RWPE1 (cell line): ENCODE data around the gene VTI1A.

Experiments used
- CTCF ChIA-PET: fragments of 350-600 bp; sonication (Branson Sonifier 250); formaldehyde crosslinking; extraction: SDS; loops from one replicate; lab custom pipeline; 2021; lab: Yijun Ruan, JAX
- POLR2A ChIA-PET: fragments of 400-600 bp; formaldehyde crosslinking; extraction: SDS; loops from one replicate; lab custom pipeline; 2020; ENCODE audit warnings: antibody characterized with exemption; ENCODE audit not compliant: low non-redundant PET; lab: Yijun Ruan, JAX
- DNase-seq: peaks from one replicate; pipeline ENCODE4 v3.0.0; 2012; ENCODE audit warnings: low spot score
- H3K27ac ChIP-seq: fragments of 450-650 bp; 2 replicates; pipeline ENCODE4 v1.5.1; 2017
- CTCF ChIP-seq: fragments of 450-650 bp; conservative IDR thresholded peaks from 2 replicates; pipeline ENCODE4 v1.5.1; 2017; ENCODE audit warnings: low read depth, mild to moderate bottlenecking

Gene VTI1A

GRCh38 chr10:112706577-112706976 is 259.6 kb downstream of the VTI1A start:
- H3K27ac ChIP-seq = no peak overlapping the region
- CTCF ChIA-PET = no interaction called here
- POLR2A ChIA-PET = no interaction called here
- DNase-seq = no peak
- TF ChIP-seq CTCF = no peak

- no peak for TF ChIP-seq CTCF
- CTCF ChIA-PET = no interaction called here
- no peak overlapping the region for H3K27ac ChIP-seq
- no peak for DNase-seq
- POLR2A ChIA-PET = no interaction called here
These were observed 261.4 kb downstream of the VTI1A start for GRCh38 chr10:112708461-112708860.

- H3K27ac ChIP-seq = no peak overlapping the region
- TF ChIP-seq CTCF = no peak
- DNase-seq = no peak
- ChIA-PET POLR2A (no interaction called here), CTCF (no interaction called here)
These were observed 263.5 kb downstream of the VTI1A start for GRCh38 chr10:112710528-112710927.

- no peak for DNase-seq
- CTCF ChIA-PET = interaction anchor here (0.6 to 0.7 kb wide), 2 partner anchors 198 to 239 kb away, joined by 3 read pairs; no protein-coding TSS in a partner anchor
These were observed 264.4 kb downstream of the VTI1A start for GRCh38 chr10:112711366-112711765.

GRCh38 chr10:112712536-112712935 is 265.5 kb downstream of the VTI1A start:
- CTCF ChIA-PET = no interaction called here
- DNase-seq = no peak
- no peak for TF ChIP-seq CTCF
- POLR2A ChIA-PET = no interaction called here
- no peak overlapping the region for H3K27ac ChIP-seq

More at GRCh38 chr10:112711366-112711765, 264.4 kb downstream of the VTI1A start:
- POLR2A ChIA-PET = no interaction called here
- TF ChIP-seq CTCF = no peak
- H3K27ac ChIP-seq = no peak overlapping the region

GRCh38 chr10:112713411-112713810 is 266.4 kb downstream of the VTI1A start:
- TF ChIP-seq CTCF = no peak
- ChIA-PET POLR2A (no interaction called here), CTCF (no interaction called here)
- DNase-seq = no peak
- no peak overlapping the region for H3K27ac ChIP-seq

GRCh38 chr10:112715581-112715980 is 268.6 kb downstream of the VTI1A start:
- no peak for TF ChIP-seq CTCF
- no peak for DNase-seq
- POLR2A ChIA-PET = no interaction called here
- CTCF ChIA-PET = no interaction called here
- H3K27ac ChIP-seq = no peak overlapping the region
